Fibroblast of lung (primary cell): ENCODE results near the gene SYNE1.

Experiments used
- EZH2 ChIP-seq: IDR thresholded peaks from 2 replicates; pipeline ENCODE4 v1.5.1; 2012; ENCODE audit warnings: low read length, control low read depth, mild to moderate bottlenecking; ENCODE audit errors: missing control alignments
- TF ChIP-seq, protein P1 (sequence below), 2 donors: IDR thresholded peaks in 1 of 2; conservative IDR thresholded peaks in 1 of 2; 1 replicate in 1 of 2; 2 replicates in 1 of 2; pipeline ENCODE4 v1.5.1; 2011 to 2012; ENCODE audit warnings: low read length in 2 of 2, control low read depth in 1 of 2, inconsistent platforms in 1 of 2, low read depth in 1 of 2, mild to moderate bottlenecking in 1 of 2

DNA sequence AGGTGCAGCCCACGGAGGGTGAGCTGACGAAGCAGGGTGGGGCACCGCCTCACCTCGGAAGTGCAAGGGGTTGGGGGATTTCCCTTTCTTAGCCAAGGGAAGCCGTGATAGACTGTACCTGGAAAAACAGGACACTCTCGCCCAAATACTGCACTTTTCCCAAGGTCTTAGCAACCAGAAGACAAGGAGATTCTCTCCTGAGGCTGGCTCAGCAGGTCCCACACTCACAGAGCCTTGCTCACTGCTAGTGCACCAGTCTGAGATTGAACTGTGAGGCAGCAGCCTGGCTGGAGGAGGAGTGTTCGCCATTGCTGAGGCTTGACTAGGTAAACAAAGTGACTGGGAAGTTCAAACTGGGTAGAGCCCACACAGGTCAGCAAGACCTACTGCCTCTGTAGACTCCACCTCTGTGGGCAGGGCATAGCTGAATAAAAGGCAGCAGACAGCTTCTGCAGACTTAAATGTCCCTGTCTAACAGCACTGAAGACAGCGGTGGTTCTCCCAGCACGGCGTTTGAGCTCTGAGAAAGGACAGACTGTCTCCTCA is 28.0 kb downstream of the SYNE1 start:
- TF ChIP-seq EZH2, result no peak
- TF ChIP-seq, protein P1, sequence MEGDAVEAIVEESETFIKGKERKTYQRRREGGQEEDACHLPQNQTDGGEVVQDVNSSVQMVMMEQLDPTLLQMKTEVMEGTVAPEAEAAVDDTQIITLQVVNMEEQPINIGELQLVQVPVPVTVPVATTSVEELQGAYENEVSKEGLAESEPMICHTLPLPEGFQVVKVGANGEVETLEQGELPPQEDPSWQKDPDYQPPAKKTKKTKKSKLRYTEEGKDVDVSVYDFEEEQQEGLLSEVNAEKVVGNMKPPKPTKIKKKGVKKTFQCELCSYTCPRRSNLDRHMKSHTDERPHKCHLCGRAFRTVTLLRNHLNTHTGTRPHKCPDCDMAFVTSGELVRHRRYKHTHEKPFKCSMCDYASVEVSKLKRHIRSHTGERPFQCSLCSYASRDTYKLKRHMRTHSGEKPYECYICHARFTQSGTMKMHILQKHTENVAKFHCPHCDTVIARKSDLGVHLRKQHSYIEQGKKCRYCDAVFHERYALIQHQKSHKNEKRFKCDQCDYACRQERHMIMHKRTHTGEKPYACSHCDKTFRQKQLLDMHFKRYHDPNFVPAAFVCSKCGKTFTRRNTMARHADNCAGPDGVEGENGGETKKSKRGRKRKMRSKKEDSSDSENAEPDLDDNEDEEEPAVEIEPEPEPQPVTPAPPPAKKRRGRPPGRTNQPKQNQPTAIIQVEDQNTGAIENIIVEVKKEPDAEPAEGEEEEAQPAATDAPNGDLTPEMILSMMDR (conservative IDR thresholded peaks at IDR 0.05 in 1 of 2, IDR thresholded peaks at IDR 0.05 in 1 of 2; ENCODE audit: low read depth in 1 of 2, low read length in 2 of 2), result no peak
